ENCODE data around the gene RAF1.
A peak's percentile ranks its signal among the peaks of the same experiment; 100 is the strongest.
"Not testable (repeated sequence)": the region's sequence is repeated elsewhere in the genome, so short reads cannot be mapped to it uniquely, and the experiment has no call there.

RAF1 gene

DNA sequence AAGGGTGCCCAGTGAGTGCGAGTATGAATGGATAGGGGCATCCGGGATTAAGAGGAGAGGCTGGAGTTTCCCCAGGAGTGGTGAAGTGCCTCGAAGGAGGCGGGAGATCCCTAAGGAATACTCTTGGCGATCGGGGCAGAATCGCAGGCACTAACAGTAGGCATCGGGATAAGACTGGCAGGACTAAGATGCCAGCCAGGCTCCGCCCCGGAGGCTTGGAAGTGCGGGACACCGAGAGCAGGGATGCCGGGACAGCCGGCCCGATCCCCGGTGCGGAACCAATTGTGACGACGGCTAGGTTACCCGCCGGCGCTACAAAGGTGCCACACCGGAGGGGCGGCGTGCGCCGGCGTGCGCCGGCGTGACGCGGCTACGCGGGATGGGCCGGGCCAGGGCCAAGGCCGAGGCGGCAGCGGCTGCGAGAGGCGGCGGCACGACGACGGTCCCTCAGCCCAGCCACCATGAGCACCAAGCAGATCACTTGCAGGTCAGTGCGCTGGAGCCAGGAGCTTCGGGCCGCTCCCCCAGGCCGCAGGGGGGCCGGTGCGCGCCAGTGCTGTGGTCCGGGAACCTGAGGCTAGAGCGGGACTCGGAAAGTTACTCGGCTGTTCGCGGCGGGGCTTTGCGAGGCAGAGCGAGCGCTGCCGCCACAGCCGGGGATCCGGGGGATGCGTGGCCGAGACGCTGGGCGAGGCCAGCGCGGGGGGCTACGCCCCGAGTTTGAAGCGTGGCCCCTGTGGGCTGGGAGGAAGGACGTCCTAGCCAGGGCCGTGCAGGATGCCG lies 107.0 kb downstream of the RAF1 start, which contains the start of gene MKRN2:
TSS of gene MKRN2 (plus strand) at position 398 of the 783 bp plus-strand sequence. CDS start at position 462, 64 bp downstream.
- peak; percentile 78 for DNase-seq

DNA sequence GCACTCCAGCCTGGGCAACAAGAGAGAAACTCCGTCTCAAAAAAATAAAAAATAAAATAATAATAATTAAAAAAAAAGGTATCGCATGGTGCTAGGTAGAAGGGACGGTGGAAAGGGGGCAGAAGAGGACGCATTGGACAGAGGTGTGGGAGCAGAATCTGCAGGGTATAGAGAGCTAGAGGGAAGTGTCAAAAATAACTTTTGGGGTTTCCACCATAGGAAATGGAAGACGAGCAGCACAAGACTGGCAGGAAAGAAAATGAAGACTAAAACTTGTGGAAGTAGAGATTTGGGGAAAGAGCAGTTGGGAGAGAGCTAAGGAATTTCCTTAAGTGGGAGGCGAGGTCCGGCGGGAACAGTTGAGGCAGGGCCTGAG lies 107.6 kb downstream of the RAF1 start:
- no peak for DNase-seq

DNA sequence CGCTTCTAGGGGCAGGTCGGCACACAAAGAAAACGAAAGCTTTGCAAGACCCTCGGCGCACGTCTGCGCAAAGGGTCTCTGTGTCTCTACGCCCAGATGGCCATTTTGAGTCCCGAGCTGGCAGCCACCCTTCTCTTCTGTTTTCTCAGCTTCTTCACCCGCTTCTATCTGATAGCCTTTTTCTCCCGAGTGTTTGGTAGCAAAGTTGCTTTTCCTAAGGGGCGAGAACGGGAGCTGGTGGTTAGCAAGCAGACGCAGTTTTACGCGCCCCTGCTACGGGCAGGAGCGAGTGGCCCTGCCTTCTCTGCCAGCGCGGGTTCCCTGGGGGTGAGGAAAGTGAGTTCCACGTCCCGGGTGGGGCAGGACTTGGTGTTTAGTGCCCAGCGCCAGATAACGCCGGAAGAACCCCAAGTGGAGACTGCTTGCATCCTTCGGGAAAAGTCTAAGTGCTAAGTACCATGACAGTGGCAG lies 110.0 kb downstream of the RAF1 start:
- DNase-seq = no peak

DNA sequence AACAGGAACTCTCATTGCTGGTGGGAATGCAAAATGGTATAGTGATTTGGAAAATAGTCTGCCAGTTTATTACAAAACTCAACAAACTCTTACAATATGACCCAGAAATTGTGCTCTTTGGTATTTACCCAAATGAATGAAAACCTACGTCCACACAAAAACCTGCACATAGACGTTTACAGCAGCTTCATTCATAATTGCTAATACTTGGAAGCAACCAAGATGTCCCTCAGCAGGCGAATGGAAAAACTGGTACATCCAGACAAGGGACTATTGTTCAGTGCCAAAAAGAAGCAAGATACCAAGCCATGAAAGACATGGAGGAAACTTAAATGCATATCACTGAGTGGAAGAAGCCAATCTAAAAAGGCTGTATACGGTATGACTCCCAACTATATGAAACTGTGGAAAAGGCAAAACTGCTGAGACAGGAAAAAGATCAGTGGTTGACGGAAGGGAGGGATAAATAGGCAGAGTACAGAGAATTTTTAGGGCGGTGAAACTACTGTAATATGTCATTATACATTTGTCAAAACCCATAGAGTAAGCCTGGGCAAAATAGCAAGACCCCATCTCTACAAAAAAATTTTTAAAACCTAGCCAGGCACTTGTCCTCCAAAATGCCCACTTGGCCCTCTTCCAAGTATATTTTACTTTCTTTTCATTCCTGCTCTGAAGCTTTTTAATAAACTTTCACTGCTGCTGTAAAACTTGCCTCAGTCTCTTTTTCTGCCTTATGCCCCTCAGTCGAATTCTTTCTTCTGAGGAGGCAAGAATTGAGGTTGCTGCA lies 113.8 kb downstream of the RAF1 start:
- no peak for DNase-seq

DNA sequence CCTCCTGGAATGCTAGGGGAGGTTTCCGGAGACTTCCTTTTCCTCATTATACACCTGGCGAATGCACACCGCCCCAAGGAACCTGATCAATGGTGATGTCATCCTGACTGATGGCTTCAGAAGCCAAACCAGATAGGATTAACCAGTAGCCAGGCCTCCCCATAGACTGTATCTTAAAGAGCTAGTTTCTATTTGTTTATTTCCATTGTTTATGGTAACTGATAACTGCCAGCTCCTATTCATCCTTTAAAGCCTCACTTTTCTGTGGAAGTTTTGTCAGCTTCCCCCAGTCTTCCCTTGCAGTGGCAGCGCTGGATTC lies 118.5 kb downstream of the RAF1 start, which contains the start of gene MKRN2OS:
TSS of gene MKRN2OS (minus strand) at position 27 of the 319 bp plus-strand sequence. CDS start 35 bp downstream, outside the sequence.
- no peak for DNase-seq

DNA sequence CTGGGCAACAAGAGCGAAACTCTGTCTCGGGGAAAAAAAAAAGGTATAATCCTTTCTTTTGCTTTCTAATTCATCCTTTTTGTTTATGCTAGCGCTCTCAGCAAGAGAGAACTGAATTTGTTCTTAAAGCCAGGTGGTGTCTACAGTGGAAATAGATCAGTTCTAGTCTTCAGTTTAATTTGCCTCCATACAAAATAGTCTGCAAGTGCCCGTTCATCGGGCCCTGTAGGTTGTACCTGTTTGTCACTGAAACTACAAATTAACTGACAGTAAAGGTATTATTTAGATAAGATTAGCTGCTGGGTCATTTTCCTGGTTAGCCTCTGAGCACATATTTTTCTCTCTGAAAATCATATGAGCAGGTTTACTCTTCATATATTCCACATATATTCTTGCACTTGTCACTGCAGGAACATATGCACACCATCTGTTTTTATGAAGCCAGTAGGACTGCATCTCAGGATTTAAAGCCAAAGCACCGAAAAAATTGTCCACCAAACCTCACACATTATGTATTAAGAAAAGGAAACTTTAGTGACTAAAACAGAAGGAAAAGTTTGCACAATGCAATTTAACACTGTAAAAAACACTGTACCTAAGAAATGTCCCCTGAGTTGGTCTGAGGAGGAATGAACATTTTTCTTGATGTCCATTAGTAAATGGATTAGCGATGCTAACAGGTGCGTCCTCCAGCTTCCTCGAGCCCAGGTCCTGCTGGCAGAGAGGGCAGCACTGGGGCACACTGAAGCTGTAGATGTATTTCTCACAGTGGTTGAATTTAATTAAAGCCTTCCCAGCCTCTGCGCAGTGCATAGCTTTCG lies 119.1 kb downstream of the RAF1 start:
- no peak for DNase-seq

DNA sequence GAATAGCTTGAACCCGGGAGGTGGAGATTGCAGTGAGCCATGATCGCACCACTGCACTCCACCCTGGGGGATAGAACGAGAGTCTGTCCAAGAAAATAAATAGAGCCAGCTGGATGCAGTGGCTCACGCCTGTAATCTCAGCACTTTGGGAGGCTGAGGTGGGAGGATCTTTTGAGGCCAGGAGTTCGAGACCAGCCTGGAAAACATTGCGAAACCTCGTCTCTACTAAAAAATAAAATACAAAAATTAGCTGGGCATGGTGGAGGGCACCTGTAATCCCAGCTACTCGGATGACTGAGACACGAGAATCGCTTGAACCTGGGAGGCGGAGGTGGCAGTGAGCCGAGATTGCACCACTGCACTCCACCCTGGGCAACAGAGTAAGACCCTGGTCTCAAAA lies 120.4 kb downstream of the RAF1 start:
- not testable (repeated sequence) for DNase-seq

DNA sequence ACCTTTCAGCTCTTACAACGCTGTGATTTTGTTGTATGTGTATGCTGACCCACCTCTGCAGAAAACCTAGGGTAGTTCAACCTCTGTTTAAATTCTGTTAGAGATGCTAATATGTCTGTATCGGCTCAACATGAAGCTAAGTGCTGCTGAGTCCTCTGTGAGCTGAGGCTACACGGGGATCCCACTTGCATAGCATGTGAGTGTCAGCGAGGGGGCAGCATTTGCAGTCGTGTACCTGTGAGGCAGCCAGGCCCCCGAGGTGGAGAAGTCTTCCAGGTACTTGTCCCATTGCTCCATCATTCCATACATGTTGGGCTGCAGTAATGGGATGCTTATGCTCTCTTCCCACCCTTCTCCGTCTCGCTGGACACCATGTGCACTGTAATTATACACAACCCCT lies 122.3 kb downstream of the RAF1 start:
- no peak for DNase-seq

DNA sequence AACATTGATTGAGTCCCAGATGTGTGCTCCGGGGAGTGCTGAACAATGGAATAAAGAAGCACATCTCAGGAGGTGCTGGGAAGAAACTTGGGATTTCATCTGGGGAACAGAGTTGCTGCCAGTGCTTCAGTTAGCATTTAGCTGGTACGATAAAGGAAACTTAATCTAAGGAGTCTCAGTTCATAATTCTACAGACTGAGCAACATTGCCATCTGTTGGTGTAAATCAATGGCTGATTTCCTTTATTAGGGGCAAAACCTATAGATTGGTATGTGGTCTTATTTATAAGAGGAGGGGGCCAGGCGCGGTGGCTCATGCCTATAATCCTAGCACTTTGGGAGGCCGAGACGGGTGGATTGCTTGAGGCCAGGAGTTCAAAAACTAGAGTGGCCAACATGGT lies 127.5 kb downstream of the RAF1 start:
- DNase-seq = no peak
